HG03135 (cell line): ENCODE results near the gene POLR3A.

Experiments used
- ATAC-seq: cut with Tn5 transposase; IDR thresholded peaks from one replicate; pipeline ENCODE4 v1.9.1; 2021; ENCODE audit warnings: mild to moderate bottlenecking, moderate library complexity; ENCODE audit not compliant: unreplicated experiment

The POLR3A gene

GRCh38 chr10:77959887-77960455 lies 69.3 kb downstream of the POLR3A start:
- ATAC-seq, result no peak

GRCh38 chr10:77959384-77959783 lies 69.9 kb downstream of the POLR3A start:
- no peak for ATAC-seq

- ATAC-seq, result no peak
Observed at GRCh38 chr10:77955136-77955535, 74.2 kb downstream of the POLR3A start.

- ATAC-seq, result no peak
Observed at GRCh38 chr10:77949167-77949566, 80.1 kb downstream of the POLR3A start.

- ATAC-seq, result no peak
Observed at GRCh38 chr10:77946084-77946483, 83.2 kb downstream of the POLR3A start.

- no peak for ATAC-seq
Observed at GRCh38 chr10:77944519-77944918, 84.8 kb downstream of the POLR3A start.

GRCh38 chr10:77943121-77943901 lies 86.0 kb downstream of the POLR3A start:
- no peak for ATAC-seq

GRCh38 chr10:77941790-77942189 lies 87.5 kb downstream of the POLR3A start:
- no peak for ATAC-seq

- ATAC-seq, result no peak
Observed at GRCh38 chr10:77940627-77941026, 88.7 kb downstream of the POLR3A start.

- no peak for ATAC-seq
Observed at GRCh38 chr10:77940225-77940624, 89.1 kb downstream of the POLR3A start.

- ATAC-seq, result no peak
Observed at GRCh38 chr10:77939561-77940001, 89.7 kb downstream of the POLR3A start.

GRCh38 chr10:77936697-77937567 lies 92.4 kb downstream of the POLR3A start:
- no peak for ATAC-seq

- ATAC-seq, result no peak
Observed at GRCh38 chr10:77932016-77932715, 97.1 kb downstream of the POLR3A start.

GRCh38 chr10:77927402-77928246 lies 101.7 kb downstream of the POLR3A start:
- ATAC-seq, result no peak

- no peak for ATAC-seq
Observed at GRCh38 chr10:77926566-77927401, 102.5 kb downstream of the POLR3A start, which contains the start of gene DLG5. TSS of gene DLG5 (minus strand) at chr10:77926755. CDS start at chr10:77926520, 235 bp downstream.

- ATAC-seq, result no peak
Observed at GRCh38 chr10:77925795-77926565, 103.3 kb downstream of the POLR3A start.

GRCh38 chr10:77925410-77925794 lies 103.9 kb downstream of the POLR3A start:
- no peak for ATAC-seq

GRCh38 chr10:77922566-77923179 lies 106.6 kb downstream of the POLR3A start:
- ATAC-seq, result no peak
